ENCODE results near the gene FAM83G.

- TF ChIP-seq JAZF1 (CRISPR knock-in tag; IDR thresholded peaks at IDR 0.05) (no peak), NFE2L1 (CRISPR knock-in tag; IDR thresholded peaks at IDR 0.05) (no peak), CTCF (IDR thresholded peaks at IDR 0.05) (no peak), NR2C2 (CRISPR knock-in tag; IDR thresholded peaks at IDR 0.05) (no peak), JUN (CRISPR knock-in tag; IDR thresholded peaks at IDR 0.05) (no peak)
Observed at GRCh38 chr17:18920911-18921441, 83.6 kb downstream of the FAM83G start.
